B cell (primary cell): Measurements from ENCODE around the gene NUP210L. TPM values are rescaled to one million over a fixed set of nuclear protein-coding genes. Genes with fewer than 3 reads are reported as not detected.

Experiments used
- ATAC-seq: fragments of 200-7000 bp; cut with Tn5 transposase; one replicate; pipeline ENCODE4 v1.10.0; 2021; ENCODE audit warnings: low read depth, mild to moderate bottlenecking, moderate number of reproducible peaks, moderate library complexity
- CTCF ChIA-PET: fragments of 350-600 bp; sonication (Branson Sonifier 250); formaldehyde crosslinking; loops from one replicate; lab custom pipeline; 2021; ENCODE audit warnings: antibody characterized with exemption, inconsistent platforms; lab: Charles Lee
- POLR2A ChIA-PET: fragments of 350-600 bp; sonication (Branson Sonifier 250); formaldehyde crosslinking; loops from one replicate; lab custom pipeline; 2021; ENCODE audit warnings: antibody characterized with exemption; lab: Charles Lee
- DNase-seq: peaks from one replicate; pipeline ENCODE4 v3.0.0; 2013
- H2AFZ ChIP-seq: 2 replicates; pipeline ENCODE4 v1.6.1; 2012; ENCODE audit warnings: mild to moderate bottlenecking, low read depth, low read length; ENCODE audit not compliant: insufficient read depth, poor library complexity, severe bottlenecking
- H3K27ac ChIP-seq, 2 donors: 1 replicate in 1 of 2; 2 replicates in 1 of 2; pipeline ENCODE4 v1.5.1; 2012 to 2013; ENCODE audit warnings: low read length in 2 of 2, mild to moderate bottlenecking in 2 of 2, moderate library complexity in 1 of 2
- H3K27me3 ChIP-seq, 4 experiments: fragments of 200-600 bp in 1 of 4; sonication (generic) in 1 of 4; replicated peaks in 1 of 4; 1 replicate in 2 of 4; 2 replicates in 2 of 4; pipeline versions ENCODE4 v1.6.1 to v1.7.0; 2013 to 2016; ENCODE audit warnings: low read length in 3 of 4, mild to moderate bottlenecking in 2 of 4, mixed read lengths in 1 of 4, moderate library complexity in 1 of 4; ENCODE audit not compliant: insufficient read depth in 4 of 4, control insufficient read depth in 3 of 4; ENCODE audit errors: control extremely low read depth in 1 of 4
- H3K36me3 ChIP-seq, 2 experiments: replicated peaks in 1 of 2; 1 replicate in 1 of 2; 2 replicates in 1 of 2; pipeline versions ENCODE4 v1.6.1 to v1.7.1; 2013; ENCODE audit warnings: low read length in 1 of 2; ENCODE audit not compliant: insufficient read depth in 2 of 2, control insufficient read depth in 1 of 2; ENCODE audit errors: control extremely low read depth in 1 of 2, extremely low read depth in 1 of 2
- H3K4me1 ChIP-seq, 2 donors: fragments of 200-600 bp in 1 of 2; sonication (generic) in 1 of 2; 1 replicate in 1 of 2; 2 replicates in 1 of 2; pipeline versions ENCODE4 v1.5.1 to v1.6.1; 2013 to 2017; ENCODE audit warnings: low read length in 2 of 2; ENCODE audit not compliant: control insufficient read depth in 2 of 2, insufficient read depth in 2 of 2
- H3K4me2 ChIP-seq: replicated peaks from 2 replicates; pipeline ENCODE3; 2012; ENCODE audit warnings: mild to moderate bottlenecking, low read depth, low read length; ENCODE audit not compliant: poor library complexity, severe bottlenecking
- H3K4me3 ChIP-seq, 5 experiments: fragments of 200-600 bp in 1 of 5; sonication (generic) in 1 of 5; 1 replicate in 3 of 5; 2 replicates in 2 of 5; pipeline versions ENCODE4 v1.5.1 to v1.7.0; 2011 to 2016; ENCODE audit warnings: low read length in 4 of 5, mild to moderate bottlenecking in 4 of 5, low read depth in 2 of 5, control low read depth in 1 of 5, moderate library complexity in 1 of 5; ENCODE audit not compliant: insufficient read depth in 1 of 5; ENCODE audit errors: control extremely low read depth in 1 of 5, extremely low read depth in 1 of 5
- H3K79me2 ChIP-seq: fragments of 200-600 bp; sonication (generic); one replicate; pipeline ENCODE4 v1.6.0; 2016; ENCODE audit warnings: low read length; ENCODE audit not compliant: control insufficient read depth, insufficient read depth
- H3K9ac ChIP-seq: fragments of 200-600 bp; sonication (generic); 2 replicates; pipeline ENCODE4 v1.6.1; 2017; ENCODE audit warnings: mild to moderate bottlenecking, low read length, moderate library complexity
- H3K9me3 ChIP-seq, 3 donors: one replicate each; pipeline versions ENCODE4 v1.6.1 to v1.7.1; 2013; ENCODE audit warnings: low read length in 2 of 3; ENCODE audit not compliant: control insufficient read depth in 2 of 3, insufficient read depth in 1 of 3; ENCODE audit errors: control extremely low read depth in 1 of 3
- H4K20me1 ChIP-seq: 2 replicates; pipeline ENCODE4 v1.6.0; 2012; ENCODE audit warnings: mild to moderate bottlenecking, low read length; ENCODE audit not compliant: insufficient read depth, control insufficient read depth, poor library complexity, severe bottlenecking
- H3K27ac Mint-ChIP-seq: one replicate; pipeline ENCODE4 v1.8.0; 2021; ENCODE audit warnings: mixed read lengths
- H3K27me3 Mint-ChIP-seq: one replicate; pipeline ENCODE4 v1.8.0; 2021; ENCODE audit warnings: mixed read lengths
- H3K4me1 Mint-ChIP-seq: one replicate; pipeline ENCODE4 v1.8.0; 2021; ENCODE audit warnings: mixed read lengths
- H3K4me3 Mint-ChIP-seq: one replicate; pipeline ENCODE4 v1.8.0; 2021; ENCODE audit warnings: mixed read lengths
- H3K9me3 Mint-ChIP-seq: one replicate; pipeline ENCODE4 v1.8.0; 2022; ENCODE audit warnings: mixed read lengths; ENCODE audit not compliant: insufficient read depth
- CTCF ChIP-seq: fragments of 200-600 bp; IDR thresholded peaks from one replicate; pipeline ENCODE4 v1.8.0; 2022; ENCODE audit warnings: antibody characterized with exemption, mild to moderate bottlenecking
- EZH2 ChIP-seq: IDR thresholded peaks from 2 replicates; pipeline ENCODE4 v1.6.1; 2012; ENCODE audit warnings: borderline replicate concordance, low read depth, mild to moderate bottlenecking, moderate library complexity, low read length; ENCODE audit not compliant: insufficient read depth, poor library complexity, severe bottlenecking
- WGBS: methylation state at CpG from one replicate; pipeline ENCODE4 v1.1.5; 2013; ENCODE audit warnings: missing lambda C conversion rate; ENCODE audit not compliant: insufficient coverage; 5-methylcytosine and 5-hydroxymethylcytosine counted together
- intact Hi-C: fragments of 100-400 bp; cut with micrococcal nuclease; formaldehyde crosslinking; loops from one replicate; pipeline ENCODE4 v1.10.0; 2022
- polyA plus RNA-seq: library from polyadenylated mRNA; depleted of rRNA; stranded (reverse); fragments of >200 nt; gene quantifications from 2 replicates; pipeline ENCODE4 v1.2.3, GENCODE V29; 2012
- total RNA-seq, 2 donors: library from RNA; stranded (reverse); fragments of 120-200 nt in 1 of 2; gene quantifications; 1 replicate in 1 of 2; 2 replicates in 1 of 2; pipeline versions ENCODE4 v1.2.3 to v1.2.4, GENCODE V29; 2013 to 2022

The NUP210L gene
- total and polyA plus RNA-seq, 2 donors (not counting 1 experiment from before 2014, with no cell fraction given), result 0.04 to 0.20 TPM

- Histone ChIP-seq H3K9me3 (no peaks in the 10 kb centered on the region), H3K79me2 (peaks cover 25% of the 10 kb centered on the region), H3K4me1 (peaks cover 35 to 49% of the 10 kb centered on the region in 2 donors), H3K27me3 (no peaks in the 10 kb centered on the region), H3K27ac (peak overlapping the region in 1 of 2 donors; percentile 79), H3K4me3 (no peak overlapping the region), H3K9ac (no peak overlapping the region), H3K4me2 (peak overlapping the region; percentile 86), H2AFZ (peak overlapping the region; percentile 87), H3K36me3 (peaks cover 6 to 11% of the 10 kb centered on the region in 2 experiments), H4K20me1 (no peaks in the 10 kb centered on the region)
- peak overlapping the region; percentile 77 for H3K27ac Mint-ChIP-seq
- no peaks in the 10 kb centered on the region for H3K9me3 Mint-ChIP-seq
- POLR2A ChIA-PET, result interaction anchor here (0.6 to 3.7 kb wide), 15 partner anchors 10 to 883 kb away, joined by 3 to 18 read pairs (median 8); partner anchors contain the start of genes CHTOP, CREB3L4, CRTC2 and DENND4B
- CTCF ChIA-PET, result interaction anchor here (0.6 to 6.2 kb wide), 38 partner anchors 11 to 477 kb away, joined by 3 to 103 read pairs (median 8); partner anchors contain the start of genes CREB3L4, CRTC2, DENND4B and JTB
- peak overlapping the region; percentile 52 for H3K4me3 Mint-ChIP-seq
- TF ChIP-seq EZH2, result no peak
- no peak for TF ChIP-seq CTCF
- peaks cover 48% of the 10 kb centered on the region for H3K4me1 Mint-ChIP-seq
- intact Hi-C loops, result loop anchor here (2.0 to 5.0 kb wide), 3 partner anchors 65 to 415 kb away; partner anchors contain the start of gene GATAD2B
- ATAC-seq, result no peak
- H3K27me3 Mint-ChIP-seq, result no peaks in the 10 kb centered on the region
- DNase-seq, result no peak
- WGBS, result no CpG with 5 or more reads among the region's 8 CpGs
Observed at GRCh38 chr1:153987621-153988020, 167.3 kb downstream of the NUP210L start.
